ENCODE results near the gene SLC9A2. TPM values are rescaled to one million over a fixed set of nuclear protein-coding genes. Genes with fewer than 3 reads are reported as not detected.

Gene SLC9A2
- total and polyA plus RNA-seq, 2 of the 13 experiments (the other 11 are each of a cell fraction or from before 2014, with no cell fraction given) = 0.02 TPM; not detected in 1

DNA sequence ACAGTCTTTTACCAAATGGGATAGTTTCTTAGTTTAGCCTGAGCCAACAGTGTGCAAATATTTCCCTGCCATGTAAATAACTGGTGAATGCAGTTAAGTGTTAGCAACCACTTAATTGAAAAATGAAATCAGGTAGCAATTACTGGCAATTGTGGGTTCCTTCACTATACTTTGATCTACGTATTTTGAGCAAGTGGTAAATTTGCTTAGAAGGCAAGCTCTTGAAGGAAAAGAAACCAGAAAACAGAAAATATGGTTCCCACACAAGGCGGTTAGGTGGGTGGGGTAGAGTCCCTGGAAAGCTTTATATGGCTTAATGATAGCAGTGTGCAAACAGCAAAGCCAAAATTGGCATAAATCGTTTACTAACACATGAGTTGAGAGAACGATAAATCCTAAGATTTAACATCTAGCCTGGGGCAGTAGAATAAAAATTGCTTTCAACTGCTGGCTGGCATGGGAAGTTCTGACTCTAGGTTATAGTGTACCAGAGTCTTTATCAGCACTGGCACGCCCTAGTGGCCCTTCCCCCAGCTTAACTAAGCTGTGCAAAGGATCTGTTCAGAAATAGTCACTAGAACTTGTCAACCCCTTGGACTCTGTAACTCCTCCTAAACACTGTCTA, 17.0 kb downstream of the SLC9A2 start:
- TF ChIP-seq PLRG1 (conservative IDR thresholded peaks at IDR 0.05) (no peak), ZNF230 (CRISPR knock-in tag; IDR thresholded peaks at IDR 0.05) (no peak), ZNF282 (IDR thresholded peaks at IDR 0.05; ENCODE audit: partially characterized antibody) (no peak), SKI (IDR thresholded peaks at IDR 0.05; ENCODE audit: partially characterized antibody) (no peak), SIX4 (CRISPR knock-in tag; IDR thresholded peaks at IDR 0.05) (no peak), ZNF678 (CRISPR knock-in tag; IDR thresholded peaks at IDR 0.05) (no peak), FOXK2 (IDR thresholded peaks at IDR 0.05) (no peak), ZNF564 (CRISPR knock-in tag; IDR thresholded peaks at IDR 0.05) (no peak), ZNF326 (CRISPR knock-in tag; IDR thresholded peaks at IDR 0.05; ENCODE audit: borderline replicate concordance) (no peak)
- TF ChIP-seq, protein P1, sequence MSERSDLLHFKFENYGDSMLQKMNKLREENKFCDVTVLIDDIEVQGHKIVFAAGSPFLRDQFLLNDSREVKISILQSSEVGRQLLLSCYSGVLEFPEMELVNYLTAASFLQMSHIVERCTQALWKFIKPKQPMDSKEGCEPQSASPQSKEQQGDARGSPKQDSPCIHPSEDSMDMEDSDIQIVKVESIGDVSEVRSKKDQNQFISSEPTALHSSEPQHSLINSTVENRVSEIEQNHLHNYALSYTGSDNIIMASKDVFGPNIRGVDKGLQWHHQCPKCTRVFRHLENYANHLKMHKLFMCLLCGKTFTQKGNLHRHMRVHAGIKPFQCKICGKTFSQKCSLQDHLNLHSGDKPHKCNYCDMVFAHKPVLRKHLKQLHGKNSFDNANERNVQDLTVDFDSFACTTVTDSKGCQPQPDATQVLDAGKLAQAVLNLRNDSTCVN (CRISPR knock-in tag; IDR thresholded peaks at IDR 0.05; ENCODE audit: borderline replicate concordance) = no peak
- FAIRE-seq = no peak
- BruUV-seq (replicated peaks) = no TSS peak
- Histone ChIP-seq H3K27me3 (ENCODE audit: control insufficient read depth in 1 of 2, insufficient read depth in 2 of 2, low read length in 2 of 2) (peaks cover 0 to 4% of the 10 kb centered on the region in 2 experiments; a peak in 2 of 5 replicates), H3K9ac (ENCODE audit: insufficient read depth, low read depth, low read length) (no peak overlapping the region), H4K20me1 (ENCODE audit: insufficient read depth, low read length) (no peaks in the 10 kb centered on the region), H3K4me1 (ENCODE audit: insufficient read depth, low read length) (no peaks in the 10 kb centered on the region), H3K9me3 (ENCODE audit: low read length) (no peaks in the 10 kb centered on the region), H3K4me3 (replicated peaks in 1 of 3; ENCODE audit: insufficient read depth in 1 of 3, low read depth in 2 of 3, low read length in 3 of 3) (no peak overlapping the region), H3K36me3 (replicated peaks in 1 of 2; ENCODE audit: control insufficient read depth in 1 of 2, insufficient read depth in 2 of 2, low read length in 2 of 2) (no peaks in the 10 kb centered on the region), H2AFZ (ENCODE audit: low read length) (no peak overlapping the region), H3K27ac (ENCODE audit: extremely low read length, insufficient read depth, low read length) (no peak overlapping the region), H3K79me2 (ENCODE audit: insufficient read depth, low read length) (no peaks in the 10 kb centered on the region), H3K4me2 (ENCODE audit: low read depth, low read length) (no peak overlapping the region)
- CTCF ChIA-PET (ENCODE audit: low intra/inter-chr PET ratio, low total read pairs) = no interaction called here
- in situ Hi-C loops (cut with HindIII; ENCODE audit: extremely low pct_ligation_motif_present, low pct_unique_long_range_greater_than_20kb) = no loop called here
- DNase-seq (ENCODE audit: low spot score) = no peak
- POLR2A ChIA-PET = no interaction called here
- 41% methylated on average over 5 of the region's 5 CpGs for WGBS (ENCODE audit: low lambda C conversion rate)
- no peak for ATAC-seq
- intact Hi-C loops (cut with micrococcal nuclease; ENCODE audit: unreplicated experiment) = no loop called here

Data from HepG2 (cell line).